ENCODE data around the gene NPAS3.

GRCh38 chr14:33493990-33494389, 555.3 kb downstream of the NPAS3 start:
- TF ChIP-seq CTCF (conservative IDR thresholded peaks at IDR 0.05; ENCODE audit: low read length) (no peak), EZH2phosphoT487 (IDR thresholded peaks at IDR 0.05; ENCODE audit: borderline replicate concordance) (no peak)

Data from Loucy (cell line).